DMS153 treated with DMSO at 0.1 percent for 48 hours (cell line): ENCODE measurements around the gene SLC24A3.

Experiments
- DNase-seq: peaks from one replicate; lab custom pipeline; 2025; ENCODE audit not compliant: unreplicated experiment; lab: John Stamatoyannopoulos, UW

Gene SLC24A3

DNA sequence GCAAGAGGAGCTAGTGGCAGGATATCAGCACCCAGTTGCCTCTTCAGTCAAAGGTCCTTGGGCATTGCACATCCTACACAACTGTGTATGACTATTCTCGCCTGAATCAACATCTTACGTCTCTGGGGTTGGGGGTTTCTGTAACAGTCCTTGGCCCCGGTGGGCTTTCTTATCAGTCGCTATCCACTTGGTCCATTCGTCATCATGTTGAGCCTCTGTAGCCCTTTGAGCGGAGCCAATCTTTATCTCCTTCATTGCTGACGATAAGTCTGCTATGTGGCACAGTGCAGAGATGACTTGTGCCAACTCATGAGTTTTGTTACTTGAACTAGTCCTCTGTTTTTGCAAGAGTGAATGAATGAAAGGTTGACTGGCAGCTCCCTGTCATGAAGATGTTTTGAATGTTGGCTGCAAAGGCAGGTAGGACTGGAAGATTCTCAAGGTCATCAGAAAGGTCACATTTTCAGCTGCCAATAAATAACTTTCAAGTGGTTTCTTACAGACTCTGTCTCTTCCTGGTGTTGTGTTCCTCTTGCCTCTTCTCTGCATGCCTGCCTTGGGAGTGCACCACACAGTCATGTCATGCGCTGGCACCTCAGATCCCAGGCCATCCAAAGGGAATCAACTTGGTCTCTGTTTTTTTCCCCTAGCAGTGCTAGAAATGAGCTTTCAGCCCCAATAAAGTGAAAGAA is 238.9 kb downstream of the SLC24A3 start:
- no peak for DNase-seq

DNA sequence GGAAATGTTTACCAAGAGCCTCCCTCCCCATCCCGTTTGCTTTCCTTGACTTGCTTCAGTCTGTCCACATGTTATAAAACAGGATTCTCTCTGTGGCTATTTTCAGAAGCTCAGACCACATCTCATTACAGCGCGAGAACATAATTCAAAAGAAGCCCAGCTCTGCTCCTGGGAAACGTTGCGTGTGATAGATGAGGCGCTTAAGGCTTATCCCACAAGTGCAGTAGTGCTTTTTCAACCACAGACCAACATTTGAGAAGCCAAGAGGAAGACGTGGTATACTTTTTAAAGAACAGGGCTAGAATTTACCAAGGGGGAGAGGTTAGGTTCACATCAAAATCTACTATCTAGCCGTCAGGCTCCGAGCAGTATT is 239.5 kb downstream of the SLC24A3 start:
- no peak for DNase-seq

DNA sequence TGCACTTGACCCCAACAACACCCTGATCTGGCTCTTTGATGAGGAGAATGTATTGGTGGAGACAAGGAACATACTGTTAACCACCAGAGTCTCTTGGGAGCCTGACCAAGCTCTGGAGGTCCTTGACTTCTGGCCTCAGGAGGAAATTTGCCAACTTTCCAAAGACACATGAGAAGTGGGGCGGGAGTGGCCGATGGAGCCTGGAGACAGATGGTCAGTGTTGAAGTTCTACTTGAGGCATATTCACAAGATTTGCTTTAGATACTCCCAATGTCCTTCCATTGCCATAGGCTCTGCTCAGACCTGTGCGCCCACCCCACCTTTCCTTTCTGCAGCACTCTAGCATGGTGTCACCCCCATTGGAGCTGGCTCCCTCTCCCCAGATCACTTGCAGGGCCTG is 241.0 kb downstream of the SLC24A3 start:
- DNase-seq: no peak

DNA sequence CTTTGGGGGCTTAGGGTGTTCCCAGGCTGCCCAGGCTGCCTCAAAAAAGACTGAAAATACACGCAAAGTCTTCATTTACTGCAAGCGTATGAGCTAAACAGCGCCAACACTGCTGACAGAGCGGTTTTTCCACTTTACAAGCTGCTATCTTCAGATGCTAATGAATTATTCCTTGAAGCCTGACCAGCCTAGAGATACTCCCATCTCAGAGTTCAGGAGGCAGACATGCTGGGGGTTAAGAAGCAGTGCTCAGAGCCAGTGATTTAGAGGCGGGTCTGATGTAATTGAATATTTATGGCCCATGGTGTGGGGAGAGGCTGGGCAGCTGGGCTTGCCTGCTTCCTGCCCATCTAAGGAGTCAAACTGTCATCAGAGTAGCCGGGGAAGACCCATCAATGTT is 241.4 kb downstream of the SLC24A3 start:
- no peak for DNase-seq

DNA sequence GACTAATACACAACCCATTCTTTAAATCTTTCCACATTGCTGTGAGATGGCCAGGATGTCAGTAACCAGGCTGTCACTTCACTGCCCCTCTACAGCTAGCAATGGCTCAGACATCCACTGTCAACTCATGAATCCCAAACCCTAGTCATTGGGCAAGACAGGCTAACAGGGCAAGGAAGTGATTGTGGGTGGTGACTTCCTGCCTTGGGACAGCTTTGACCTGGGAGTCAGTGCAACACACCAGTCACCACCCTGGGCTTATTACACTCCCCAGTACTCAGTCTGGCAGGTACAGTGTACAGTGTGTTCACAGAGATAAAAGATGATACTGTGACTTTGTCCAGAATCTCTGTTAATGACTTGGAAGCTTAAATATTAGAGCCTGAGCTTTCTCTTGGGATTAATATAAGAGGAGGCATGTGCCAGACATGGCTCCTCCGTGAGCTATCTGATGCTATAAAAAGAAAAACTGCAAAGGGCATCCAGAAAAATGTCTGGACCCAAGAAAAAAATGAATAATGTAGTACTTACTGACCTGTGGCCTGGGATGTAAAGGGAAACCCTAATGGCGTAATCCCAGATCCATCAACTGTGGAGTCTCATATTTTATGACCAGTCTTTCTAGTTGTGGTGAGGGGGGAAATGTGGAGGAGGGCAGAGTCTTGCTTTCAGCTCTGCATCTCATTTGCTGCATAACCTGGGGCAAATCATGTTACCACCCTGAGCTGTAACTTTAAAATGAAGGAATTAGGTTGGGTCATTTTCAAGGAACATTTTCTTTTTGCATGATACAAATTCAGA is 244.4 kb downstream of the SLC24A3 start:
- no peak for DNase-seq

DNA sequence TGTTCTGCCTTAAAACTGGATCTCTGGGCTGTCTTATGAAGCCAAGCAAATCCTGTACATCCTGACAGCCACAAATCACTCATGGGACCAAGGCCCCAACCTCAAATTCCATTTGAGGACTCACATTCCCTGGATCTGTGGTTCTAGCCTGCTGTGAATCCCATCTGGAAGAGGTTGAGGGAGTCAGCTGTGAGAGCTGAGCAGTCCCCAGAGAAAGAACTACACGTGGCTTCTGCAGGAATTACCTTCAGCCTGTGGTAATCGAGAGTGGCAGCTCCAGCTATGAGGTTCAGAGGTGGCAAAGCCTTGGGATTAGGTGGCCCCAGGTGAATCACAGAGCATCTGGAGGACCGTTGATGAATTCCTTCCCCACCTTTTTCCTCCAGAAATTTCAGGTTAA is 245.2 kb downstream of the SLC24A3 start:
- no peak for DNase-seq

DNA sequence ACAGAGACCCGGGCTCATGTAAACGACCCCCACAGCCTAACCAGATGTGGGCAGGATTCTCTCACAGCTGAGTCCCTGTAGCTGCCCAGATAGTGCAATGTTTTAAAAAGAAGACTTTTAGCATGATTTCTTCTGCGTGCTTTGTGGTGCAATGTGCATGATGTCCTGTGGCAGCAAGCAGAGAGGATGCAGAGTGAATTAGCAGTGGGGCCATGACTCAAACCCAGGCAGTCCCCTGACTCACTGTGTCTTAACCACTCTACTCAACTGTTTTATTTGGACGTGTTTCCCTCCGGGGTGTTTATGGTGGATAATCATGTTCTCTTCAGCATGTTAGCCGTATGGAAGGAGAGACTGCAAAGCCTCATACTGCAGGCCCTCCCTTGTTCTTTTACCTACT is 247.9 kb downstream of the SLC24A3 start:
- DNase-seq: no peak

DNA sequence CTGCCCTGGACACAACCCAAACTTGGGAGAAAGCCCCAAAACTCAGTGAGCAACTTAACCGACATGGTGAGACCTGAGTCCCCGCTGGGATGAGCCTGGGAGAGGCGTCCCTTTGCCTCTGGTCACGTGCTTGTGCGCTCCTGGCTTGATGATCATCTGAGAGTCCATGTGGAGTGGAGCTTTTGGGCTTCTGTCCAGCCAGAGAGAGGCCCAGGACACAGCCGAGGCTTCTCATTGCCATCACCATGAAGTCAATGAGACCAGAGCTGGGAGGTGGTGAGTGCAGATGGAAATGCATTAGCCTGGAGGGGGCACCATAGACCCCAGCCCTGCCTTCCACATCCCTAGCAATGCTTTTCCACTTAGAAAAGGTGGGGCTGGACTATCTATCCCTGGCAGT is 250.0 kb downstream of the SLC24A3 start:
- no peak for DNase-seq

DNA sequence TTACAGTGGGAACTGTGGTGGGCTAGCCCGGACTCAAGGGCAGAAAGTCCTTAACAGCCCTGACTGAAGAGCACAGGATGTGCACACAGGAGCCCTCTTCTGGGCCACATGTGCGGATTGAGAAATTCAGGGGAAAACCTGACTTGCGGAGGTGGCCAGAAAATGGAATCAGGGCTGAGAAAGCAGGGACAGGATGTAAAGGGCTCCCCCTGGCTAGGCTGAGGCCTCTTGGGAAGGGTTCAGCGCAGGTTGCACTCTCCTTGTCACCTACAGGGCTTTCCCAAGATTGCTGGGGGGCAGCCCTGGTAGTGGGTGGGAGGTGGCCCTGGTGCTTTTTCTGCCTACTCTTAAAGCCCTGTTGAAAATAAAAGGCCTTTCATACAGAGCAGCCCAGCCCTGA is 251.2 kb downstream of the SLC24A3 start:
- no peak for DNase-seq

DNA sequence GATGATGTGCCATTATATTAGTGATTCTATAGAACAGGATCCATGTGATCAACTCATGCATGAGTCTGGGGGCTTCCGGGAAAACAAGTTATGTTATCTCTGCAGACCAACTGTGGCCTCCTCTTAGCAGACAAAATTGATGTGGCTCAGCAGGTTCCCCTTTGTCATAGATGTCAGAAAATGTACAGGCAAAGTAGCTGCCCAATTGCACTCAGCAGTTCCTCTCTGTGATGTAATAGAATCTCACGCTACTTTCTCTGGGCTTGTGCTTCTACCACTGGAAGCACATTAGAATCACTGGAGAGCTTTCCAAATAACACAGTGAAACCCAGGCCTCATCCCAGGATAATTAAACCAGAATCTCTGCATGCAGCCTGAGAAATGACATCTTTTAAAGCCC is 253.1 kb downstream of the SLC24A3 start:
- no peak for DNase-seq

DNA sequence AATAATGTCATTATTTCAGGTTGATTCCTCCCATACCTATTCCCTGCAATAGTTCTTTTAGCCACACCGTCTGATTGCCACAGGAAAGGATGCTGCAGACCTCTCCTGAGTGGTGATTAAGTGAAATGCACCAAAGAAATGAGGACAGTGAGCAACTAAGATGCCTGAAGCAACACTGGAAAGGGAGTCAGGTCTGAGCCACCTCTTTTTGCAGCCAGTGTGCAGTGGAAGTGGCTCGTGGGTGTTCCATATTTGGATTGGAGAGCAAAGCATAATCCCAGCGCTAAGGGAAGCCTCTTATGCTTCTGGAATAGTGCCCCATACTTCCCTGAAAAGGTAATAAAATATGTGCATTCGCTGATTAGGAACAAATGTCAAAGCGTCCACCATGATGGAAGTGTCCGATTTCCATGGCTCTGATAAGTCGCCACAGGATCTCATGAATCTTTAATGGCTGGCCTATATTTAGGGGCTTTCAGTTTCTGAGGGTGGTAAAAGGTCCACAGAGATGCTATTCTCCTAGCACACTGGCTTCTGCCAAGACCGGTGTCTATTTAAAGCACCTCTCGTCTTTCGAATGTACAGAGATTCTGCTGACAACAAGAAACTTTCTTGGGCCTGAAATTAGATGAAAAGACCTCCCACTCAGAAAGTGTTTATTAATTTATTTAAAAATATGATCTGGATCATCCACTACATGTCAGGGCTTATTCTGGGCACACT is 253.9 kb downstream of the SLC24A3 start:
- no peak for DNase-seq

DNA sequence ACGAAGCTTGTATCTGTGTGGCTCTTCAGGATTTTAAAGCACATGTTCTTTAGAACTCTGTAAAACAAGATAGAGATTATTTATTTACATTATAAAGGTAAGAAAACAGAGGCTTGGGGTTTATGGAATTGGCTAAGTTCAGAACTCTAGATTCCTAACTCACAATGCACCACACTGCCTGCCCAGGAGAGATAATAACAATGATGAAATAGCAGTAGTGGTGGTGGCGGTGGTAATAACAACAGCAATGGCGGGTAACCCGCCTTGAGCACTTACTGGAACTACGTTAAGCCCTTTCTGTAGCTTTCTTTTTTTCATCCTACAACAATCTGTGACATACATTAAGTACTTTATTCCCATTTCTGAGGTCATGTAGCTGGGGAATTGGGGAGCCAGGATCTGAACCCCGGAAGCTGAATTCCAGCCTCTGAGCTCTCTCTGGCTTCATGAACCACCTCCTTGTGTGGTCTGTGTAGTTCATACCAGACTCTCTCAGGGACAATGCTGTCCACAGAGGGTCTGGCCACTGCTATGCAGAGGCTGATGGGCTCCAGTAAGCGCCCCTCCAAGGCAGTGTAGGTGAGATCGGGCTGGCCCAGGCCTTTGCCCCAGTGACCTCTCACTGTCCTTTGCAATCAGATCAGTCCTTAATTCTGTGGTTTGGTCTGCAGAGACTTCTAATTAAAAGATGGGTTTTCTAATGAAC is 260.9 kb downstream of the SLC24A3 start:
- DNase-seq: no peak

DNA sequence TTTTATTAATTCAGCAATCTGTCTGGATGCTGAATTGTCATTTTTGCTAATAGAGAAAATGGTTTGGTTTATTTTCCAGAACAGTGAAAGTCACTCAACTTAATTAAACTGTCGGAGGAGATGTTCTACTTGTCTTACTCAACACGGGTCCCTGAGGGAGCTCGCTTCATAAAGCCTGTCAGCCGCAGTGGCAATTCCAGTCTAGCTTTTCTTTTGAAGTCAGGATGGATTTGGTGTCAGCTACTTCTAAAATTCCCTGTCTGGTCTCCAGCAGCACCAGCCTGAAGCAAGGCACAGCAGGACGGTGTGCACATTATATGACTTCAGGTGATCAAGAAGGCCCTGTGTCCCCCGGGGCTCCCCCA is 261.5 kb downstream of the SLC24A3 start:
- no peak for DNase-seq

DNA sequence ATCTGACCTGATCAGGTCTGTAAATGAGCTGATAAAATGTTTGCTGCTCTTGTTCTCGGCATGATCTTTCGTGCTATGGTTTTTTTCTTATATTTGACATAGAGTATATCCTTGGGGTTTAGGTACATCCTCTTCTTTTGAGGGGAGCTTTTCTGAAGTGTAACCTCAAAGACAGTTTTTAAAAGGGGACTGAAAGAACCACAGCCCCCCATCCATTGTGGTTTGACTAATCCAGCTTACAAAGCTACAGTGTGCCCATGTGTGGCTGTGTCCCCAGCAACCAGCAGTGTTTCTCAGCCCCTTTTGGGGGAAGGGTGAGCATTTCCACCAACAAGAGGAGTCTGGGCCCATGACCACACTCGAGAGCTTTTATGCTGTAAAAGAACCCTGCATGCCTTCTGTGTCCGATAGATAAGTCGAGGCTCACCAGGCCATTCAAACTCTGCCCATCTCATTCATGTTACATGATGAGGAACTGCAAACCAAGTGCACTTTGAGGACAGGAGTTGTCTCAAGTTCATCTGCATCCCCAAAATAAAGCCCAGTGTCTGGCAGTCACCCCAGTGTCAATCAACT is 266.0 kb downstream of the SLC24A3 start:
- no peak for DNase-seq

DNA sequence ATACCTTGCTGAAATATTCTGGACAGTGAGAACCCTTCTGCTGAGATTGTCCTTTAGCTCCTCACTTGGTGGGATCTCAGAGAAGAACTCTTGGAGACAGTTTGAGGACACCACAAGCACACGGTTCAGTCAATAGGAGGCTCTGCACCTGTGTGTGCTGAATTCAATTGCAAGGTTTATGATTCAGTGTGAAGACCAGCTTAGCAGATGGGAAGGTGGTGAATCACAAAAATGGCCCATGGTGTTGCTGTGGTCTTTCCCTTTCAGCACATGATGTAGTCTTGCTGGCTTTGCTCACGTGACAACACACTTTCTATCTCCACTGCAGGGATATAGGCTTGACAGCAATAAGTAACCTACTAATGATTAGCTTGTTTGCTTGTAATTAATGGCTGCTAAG is 270.3 kb downstream of the SLC24A3 start:
- DNase-seq: no peak

DNA sequence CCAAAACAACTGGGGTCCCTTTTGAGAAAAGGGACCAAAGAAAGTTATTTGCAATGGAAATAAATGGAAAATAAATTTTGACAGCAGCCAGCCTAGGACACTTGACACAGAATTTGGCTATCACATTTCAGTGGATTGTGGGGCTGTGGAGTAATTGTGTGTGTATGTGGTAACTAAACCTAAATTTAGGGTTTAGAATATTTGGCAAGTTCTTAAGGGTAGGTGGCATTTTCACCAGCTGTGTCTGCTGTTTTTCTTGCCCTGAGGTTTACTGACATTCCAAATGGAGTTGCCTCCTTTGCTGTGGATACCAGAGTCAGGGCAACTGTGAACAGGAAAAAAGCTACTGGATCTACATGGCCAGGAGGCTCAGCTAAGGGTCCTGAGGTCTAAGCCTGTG is 270.9 kb downstream of the SLC24A3 start:
- no peak for DNase-seq

DNA sequence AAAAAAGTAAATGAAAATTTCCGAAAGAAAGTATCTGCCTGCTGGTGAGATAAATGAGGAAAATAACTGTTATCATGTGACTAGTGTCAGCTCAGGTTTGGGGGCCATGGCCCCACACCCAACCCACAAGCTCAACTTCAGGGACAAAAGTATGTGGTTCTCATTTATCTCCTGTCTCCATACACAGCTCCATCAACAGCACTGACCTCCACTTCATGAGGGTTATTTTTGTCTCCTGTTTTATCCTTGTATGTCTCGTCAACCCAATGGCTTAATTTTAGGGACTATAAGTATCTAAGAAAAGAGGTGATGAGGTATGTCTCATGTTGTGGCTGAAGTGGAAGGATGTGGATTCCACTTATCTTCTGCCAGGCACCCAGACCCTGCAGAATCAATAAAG is 274.0 kb downstream of the SLC24A3 start:
- no peak for DNase-seq

DNA sequence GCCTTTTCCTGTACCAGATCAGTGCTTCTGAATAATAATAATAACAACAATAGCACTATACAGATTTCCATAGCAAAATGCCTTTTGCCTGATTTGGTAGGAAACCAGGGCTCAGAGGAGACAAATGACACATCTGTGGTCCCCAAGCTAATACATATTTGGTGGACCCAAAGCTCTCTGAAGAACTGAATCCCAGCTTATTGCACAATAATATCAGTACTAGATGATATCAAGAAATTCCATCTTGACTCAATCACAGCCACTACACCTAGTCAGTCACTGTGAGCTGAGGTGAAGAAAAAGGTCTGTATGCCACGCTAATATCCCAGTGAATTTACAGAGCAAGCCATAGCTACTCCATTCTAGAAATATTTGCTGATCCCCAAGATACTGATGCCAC is 275.0 kb downstream of the SLC24A3 start:
- DNase-seq: no peak

DNA sequence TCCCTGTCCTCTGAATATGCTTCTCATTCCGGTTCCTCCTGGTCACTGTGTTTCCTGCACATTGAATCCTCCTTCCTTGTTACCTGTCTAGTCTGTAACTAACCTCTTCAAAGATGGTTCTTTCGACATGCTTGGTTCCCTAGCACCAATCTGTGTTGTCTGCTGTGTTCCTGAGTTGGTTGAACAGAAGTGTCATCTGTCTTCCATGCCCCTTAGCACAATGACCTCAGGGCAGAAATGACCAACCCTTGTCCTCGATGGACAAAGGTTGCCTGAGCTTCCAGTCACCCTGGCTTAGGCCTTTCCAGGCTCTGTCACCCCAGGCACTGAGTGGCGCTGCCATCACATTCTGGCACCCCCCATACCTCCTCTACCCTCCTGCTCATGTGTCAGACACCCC is 278.8 kb downstream of the SLC24A3 start:
- DNase-seq: no peak

DNA sequence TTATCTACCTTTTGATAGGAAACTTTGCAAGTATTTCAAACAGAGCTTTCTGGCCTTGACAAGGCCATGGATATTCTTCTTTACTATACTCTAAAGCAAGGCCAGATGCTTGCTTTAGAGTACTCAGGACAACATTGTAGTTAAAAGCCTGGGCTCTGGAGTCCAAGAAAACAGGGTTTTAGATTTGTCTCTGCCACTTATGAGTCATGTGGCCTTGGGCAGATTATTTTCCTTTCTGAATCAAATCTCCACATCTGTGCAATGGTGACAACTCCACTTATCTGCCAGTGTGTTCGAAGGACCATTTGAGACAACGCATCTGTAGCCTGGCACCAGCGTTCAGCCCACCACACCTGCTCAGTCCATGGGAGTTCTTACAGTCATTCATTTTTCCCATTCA is 279.7 kb downstream of the SLC24A3 start:
- DNase-seq: no peak

DNA sequence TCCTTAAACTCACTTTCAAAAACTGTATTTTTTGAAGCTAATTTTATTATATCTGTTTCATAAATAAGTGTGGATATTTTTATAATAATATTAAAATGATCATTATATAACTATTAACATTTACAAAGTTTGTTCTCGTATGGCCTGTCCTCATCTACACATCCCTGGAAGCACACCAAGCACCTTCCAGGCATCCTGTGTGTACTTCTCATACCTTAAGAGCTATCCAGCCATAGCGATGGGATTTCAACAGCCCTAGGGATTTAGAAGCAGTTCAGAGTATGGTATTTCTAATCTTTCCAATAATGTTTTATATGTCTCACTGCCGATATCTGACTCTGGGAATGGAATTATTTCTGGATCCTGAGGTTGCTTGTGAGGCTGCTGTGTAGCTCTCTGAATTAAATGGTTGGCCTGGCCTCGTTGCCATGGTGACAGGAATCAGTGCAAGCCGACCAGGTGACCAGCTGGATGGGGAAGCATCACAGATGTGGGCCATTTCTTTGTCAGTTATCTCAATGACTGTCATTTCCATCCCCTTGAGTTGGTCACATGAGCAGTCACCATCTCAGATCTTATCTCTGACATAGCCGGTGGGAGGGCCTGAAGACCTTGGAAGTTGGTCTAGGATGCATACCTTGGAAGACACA is 280.4 kb downstream of the SLC24A3 start:
- DNase-seq: no peak
